Stimulated activated CD8-positive, alpha-beta memory T cell treated with anti-CD3 and anti-CD28 coated beads, Interleukin-2, amount 100 ng/mL, for 1 hour (primary cell): Measurements from ENCODE around the gene CEP85L.

Experiments used
- DNase-seq, 2 donors: peaks; one replicate each; pipeline ENCODE4 v3.0.0-alpha.2; 2020; ENCODE audit warnings: low read depth in 2 of 2

The CEP85L gene

DNA sequence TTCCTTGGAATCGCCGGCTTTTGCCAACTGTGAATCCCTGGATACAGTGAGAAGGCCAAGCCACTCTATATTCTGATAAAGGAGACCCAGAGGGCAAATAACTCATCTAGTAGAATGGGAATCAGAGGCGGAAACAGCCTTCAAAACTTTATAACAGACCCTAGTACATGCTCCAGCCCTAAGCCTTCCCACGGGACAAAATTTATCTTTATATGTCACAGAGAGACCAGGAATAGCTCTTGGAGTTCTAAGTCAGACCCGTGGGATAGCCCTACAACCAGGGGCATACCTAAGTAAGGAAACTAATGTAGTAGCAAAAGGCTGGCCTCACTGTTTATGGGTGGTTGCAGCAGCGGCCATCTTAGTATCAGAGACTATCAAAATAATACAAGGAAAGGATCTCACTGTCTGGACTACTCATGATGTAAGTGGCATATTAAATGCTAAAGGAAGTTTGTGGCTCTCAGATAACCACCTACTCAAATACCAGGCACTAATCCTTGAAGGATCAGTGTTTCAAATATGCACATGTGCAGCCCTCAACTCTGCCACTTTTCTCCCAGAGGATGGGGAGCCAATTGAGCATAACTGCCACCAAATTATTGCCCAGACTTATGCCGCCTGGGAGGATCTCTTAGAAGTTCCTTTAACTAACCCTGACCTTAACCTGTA lies 29.5 kb downstream of the CEP85L start:
- DNase-seq = no peak

DNA sequence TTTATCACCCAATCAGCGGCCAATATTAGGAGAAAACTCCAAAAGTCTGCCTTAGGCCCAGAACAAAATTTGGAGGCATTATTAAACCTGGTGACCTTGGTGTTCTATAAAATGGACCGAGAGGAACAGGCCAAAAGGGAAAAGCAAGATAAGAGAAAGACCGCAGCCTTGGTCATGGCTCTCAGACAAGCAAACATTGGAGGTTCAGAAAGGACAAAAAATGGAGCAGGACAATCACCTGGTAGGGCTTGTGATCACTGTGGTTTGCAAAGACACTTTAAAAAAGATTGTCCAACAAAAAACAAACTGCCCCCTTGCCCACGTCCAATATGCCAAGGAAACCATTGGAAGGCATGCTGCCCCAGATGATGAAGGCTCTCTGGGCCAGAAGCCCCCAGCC lies 31.2 kb downstream of the CEP85L start:
- DNase-seq = no peak

- DNase-seq = peak; percentile 34 to 44
Measured at GRCh38 chr6:118618676-118619377, 32.6 kb downstream of the CEP85L start.

DNA sequence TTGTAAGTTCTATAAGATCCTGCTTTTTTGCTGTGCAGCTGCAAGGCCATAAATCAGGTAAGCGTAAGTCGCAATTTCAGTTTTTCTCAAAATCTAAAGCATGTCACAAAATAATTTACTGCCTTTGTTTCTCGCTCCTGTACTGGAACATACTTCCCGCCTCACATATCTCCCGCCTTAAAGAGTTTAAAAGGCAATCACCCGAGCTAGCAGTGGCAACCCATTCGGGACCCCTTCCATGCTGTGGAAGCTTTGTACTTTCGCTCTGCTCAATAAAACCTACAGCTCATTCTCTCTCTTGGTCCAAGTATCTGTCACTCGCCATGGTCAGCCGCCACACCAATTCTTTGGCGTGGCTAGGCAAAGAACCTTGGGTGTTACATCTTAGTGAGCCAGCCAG lies 34.0 kb downstream of the CEP85L start:
- no peak for DNase-seq

DNA sequence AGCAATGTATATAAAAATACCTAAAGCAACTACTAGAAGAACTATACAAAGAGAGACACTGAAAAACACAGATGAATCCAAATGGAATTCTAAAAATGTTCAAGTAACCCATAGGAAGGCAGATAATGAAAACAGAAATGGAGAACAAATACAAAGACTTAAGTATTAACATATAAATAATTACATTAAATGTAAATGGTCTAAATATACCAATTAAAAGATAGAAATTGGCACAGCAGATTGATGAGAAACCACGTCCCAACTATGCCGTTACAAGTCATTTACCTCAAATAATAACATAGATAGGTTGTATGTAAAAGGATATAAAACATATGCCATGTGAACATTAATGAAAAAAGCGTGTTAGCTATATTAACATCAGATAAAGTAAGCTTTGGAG lies 40.1 kb downstream of the CEP85L start:
- DNase-seq = no peak

GRCh38 chr6:118606858-118607257 lies 44.5 kb downstream of the CEP85L start:
- no peak for DNase-seq

- no peak for DNase-seq
Measured at GRCh38 chr6:118606268-118606667, 45.1 kb downstream of the CEP85L start.

DNA sequence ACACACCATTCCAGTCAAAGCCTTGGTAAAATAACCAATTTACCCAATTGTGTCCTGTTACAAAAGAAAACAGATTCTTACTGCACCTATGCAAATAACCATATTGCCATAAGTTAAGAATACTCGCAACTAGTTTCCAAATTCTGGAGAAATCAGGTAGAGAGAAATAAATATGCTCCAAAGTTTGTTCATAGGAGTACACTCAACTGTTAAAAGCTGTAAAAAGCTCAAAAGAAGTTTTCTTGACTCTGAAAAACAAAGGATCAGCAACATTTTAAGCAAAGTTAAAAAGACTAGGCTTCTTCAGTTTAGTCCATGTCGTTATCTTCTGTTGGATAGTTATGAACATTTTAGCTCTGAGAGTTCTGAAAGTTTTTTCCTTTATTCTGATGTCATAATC lies 48.0 kb downstream of the CEP85L start:
- no peak for DNase-seq

- DNase-seq = no peak
Measured at GRCh38 chr6:118602300-118602699, 49.1 kb downstream of the CEP85L start.

DNA sequence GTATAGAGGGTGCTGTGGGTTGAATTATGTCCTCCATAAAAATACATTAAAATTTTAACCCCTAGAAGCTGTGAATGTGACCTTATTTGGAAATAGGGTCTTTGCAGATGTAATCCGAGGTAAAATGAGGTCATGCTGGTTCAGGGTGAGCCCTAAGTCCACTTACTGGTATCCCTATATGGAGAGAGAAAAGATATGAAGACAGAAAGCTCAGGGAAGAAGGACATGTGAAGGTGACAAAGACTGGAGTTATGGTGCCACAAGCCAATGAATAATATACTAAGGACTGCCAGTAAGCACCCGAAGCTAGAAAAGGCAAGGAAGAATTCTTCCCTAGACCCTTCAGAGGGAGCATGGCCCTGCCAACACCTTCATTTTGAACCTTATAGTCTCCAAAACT lies 53.1 kb downstream of the CEP85L start:
- DNase-seq = no peak

- DNase-seq = no peak
Measured at GRCh38 chr6:118597636-118598035, 53.8 kb downstream of the CEP85L start.

GRCh38 chr6:118596774-118597320 lies 54.5 kb downstream of the CEP85L start:
- DNase-seq = no peak

GRCh38 chr6:118594877-118595276 lies 56.5 kb downstream of the CEP85L start:
- DNase-seq = no peak

- no peak for DNase-seq
Measured at GRCh38 chr6:118591897-118592296, 59.5 kb downstream of the CEP85L start.

DNA sequence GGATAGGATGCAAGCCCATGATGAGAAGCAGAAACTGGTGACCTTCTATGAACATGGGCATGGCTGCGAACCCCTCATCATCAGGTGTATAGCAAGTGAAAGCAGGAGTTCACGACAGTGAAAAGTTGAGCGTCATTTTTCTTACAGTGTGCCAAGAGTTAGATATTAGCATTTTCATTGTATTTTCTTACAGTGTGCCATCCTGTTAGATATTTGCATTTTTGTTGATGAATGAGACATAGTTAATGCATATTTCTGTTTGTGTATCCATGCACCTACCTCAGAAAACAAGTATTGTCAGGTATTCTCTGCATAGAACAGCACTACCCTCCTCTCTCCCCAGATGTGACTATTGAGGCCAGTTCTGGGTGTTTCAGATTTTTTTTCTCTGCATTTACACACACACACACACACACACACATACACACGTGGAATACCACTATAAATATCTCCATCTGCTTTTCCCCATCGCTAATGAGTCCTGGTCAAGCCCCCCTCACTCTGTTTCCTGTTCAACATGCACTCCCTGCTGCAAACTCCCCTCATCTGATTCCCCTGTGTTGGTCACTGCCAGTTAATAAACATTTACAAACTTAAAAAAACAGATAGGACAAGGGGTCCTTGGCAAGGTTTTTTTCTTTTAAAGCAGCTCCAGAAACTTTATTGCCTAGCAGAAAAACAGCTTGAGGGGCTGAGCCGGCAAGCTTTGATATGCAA lies 61.6 kb downstream of the CEP85L start:
- no peak for DNase-seq

DNA sequence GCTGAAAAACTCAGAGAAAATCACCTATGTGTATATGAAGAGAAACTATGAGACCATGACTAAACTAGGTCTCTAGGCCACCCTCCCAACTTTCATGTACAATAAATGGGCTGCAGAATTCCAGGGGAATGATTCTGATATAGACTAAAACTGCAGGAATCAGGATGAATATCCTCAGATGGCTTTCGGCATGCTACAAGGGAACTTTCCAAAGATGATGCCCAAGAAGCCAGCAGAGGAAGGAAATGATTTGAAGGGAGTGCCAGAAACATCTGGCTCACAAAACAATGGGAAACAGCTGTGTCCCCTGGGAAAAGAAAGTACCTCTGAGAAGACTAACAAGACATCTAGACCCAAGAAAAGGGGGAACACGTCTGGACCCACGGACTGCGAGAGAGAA lies 62.2 kb downstream of the CEP85L start:
- no peak for DNase-seq

DNA sequence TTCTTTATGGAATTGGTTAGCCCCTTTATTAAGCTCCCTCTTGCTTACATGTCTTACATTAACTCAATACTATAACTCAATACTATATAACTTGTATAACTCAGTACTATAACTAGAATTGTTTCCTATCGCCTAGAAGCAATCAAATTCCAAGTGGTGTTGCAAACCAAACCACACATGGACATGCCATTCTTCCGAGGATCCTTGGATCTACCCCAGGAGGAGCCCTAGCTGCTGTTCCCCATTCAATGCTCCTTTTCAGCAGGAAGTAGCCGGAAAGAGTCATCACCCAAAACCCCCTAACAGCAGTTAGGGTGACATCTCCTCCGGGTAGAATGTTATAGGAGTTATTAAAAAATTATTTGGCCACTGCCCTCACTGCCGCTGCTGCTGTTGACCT lies 62.8 kb downstream of the CEP85L start:
- no peak for DNase-seq

- DNase-seq = no peak
Measured at GRCh38 chr6:118586746-118587485, 64.5 kb downstream of the CEP85L start.

DNA sequence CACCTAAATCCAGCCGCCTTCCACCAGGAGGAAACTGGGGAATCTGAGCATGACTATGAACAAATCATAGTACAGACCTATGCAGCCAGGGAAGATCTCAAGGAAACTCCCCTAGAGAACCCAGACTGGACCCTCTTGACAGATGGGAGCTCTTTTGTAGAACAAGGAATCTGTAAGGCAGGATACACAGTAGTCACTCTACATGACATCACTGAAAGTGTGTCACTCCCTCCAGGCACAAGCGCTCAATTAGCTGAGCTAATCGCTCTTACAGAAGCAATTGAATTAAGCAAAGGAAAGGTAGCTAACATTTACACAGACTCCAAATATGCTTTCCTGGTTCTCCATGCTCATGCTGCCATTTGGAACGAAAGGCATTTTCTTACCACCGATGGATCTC lies 66.5 kb downstream of the CEP85L start:
- no peak for DNase-seq

- no peak for DNase-seq
Measured at GRCh38 chr6:118581489-118581959, 69.9 kb downstream of the CEP85L start.

DNA sequence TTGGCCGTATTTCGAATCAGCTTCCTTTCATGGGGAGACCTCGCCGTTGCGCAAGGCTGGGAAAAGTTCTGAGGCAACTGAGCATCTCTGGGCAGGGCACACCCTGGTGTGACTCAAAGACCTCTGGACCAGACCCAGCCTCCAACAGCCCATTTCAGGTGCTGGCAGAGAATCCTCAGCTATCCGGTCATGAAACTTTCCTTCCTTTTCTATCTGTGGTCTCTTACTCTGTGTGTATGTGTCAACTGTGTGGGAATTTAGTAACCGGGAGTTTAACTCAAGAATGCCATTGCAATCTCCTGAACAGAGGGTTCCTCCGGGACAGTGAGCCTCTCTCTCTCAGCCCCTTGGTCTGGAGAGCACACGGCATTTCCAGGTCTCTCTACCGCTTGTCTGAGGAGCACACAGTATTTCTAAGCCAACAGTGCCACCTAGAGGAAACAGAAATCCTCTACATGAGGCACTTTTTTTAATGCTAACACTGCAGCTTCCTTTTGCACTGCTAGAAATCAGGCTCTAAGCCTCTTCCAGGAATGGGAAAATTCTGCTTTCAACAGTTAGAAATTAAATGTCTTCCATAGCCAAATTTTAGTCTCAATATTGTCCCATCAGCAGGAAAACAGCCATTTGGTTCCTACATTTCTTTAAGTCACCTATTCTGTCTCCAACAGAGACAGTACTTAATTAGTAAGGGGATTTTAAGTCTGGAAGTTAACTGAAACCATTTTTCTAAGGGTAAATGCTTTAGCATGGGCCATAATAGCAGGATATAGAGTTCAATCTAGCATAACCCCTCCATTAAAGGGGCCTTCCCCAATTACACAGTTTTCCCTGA lies 70.6 kb downstream of the CEP85L start:
- no peak for DNase-seq
